ENCODE results near the gene PCDHGB4. TPM values are rescaled to one million over a fixed set of nuclear protein-coding genes. Genes with fewer than 3 reads are reported as not detected.
"Not testable (repeated sequence)": the region's sequence is repeated elsewhere in the genome, so short reads cannot be mapped to it uniquely, and the experiment has no call there.

Gene PCDHGB4
- total RNA-seq, 6 experiments from 2014 or later = 2.4 to 19.6 (median 16.6) TPM

DNA sequence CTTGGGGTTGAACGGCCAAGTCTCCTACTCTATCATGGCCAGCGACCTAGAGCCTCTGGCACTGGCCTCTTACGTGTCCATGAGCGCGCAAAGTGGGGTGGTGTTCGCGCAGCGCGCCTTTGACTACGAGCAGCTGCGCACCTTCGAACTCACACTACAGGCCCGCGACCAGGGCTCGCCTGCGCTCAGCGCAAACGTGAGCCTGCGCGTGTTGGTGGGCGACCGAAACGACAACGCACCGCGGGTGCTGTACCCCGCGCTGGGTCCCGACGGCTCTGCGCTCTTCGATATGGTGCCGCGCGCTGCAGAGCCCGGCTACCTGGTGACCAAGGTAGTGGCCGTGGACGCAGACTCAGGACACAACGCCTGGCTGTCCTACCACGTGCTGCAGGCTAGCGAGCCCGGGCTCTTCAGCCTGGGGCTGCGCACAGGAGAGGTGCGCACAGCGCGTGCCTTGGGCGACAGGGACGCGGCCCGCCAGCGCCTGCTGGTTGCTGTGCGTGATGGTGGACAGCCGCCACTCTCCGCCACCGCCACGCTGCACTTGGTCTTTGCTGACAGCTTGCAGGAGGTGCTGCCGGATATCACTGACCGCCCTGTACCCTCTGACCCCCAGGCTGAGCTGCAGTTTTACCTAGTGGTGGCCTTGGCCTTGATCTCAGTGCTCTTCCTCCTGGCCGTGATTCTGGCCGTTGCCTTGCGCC lies 12.2 kb downstream of the PCDHGB4 start:
- H3K27ac Mint-ChIP-seq = no peak overlapping the region
- no peak for TF ChIP-seq CTCF (IDR thresholded peaks at IDR 0.05)
- peaks cover 66% of the 10 kb centered on the region for H3K9me3 Mint-ChIP-seq
- H3K4me3 Mint-ChIP-seq = peak overlapping the region; percentile 65; the same call in 1 of the 2 replicates
- H3K36me3 Mint-ChIP-seq (ENCODE audit: low read depth) = peaks cover 55% of the 10 kb centered on the region
- no peak for DNase-seq
- peaks cover 3% of the 10 kb centered on the region for H3K27me3 Mint-ChIP-seq (ENCODE audit: insufficient read depth)
- peaks cover 8% of the 10 kb centered on the region for H3K4me1 Mint-ChIP-seq (ENCODE audit: low read depth)

- no peak for DNase-seq
Measured at GRCh38 chr5:141402553-141403243, 15.2 kb downstream of the PCDHGB4 start, which contains the start of gene PCDHGA9. Gene PCDHGA9 (plus strand): TSS chr5:141402778. CDS start chr5:141402953, 175 bp downstream.

GRCh38 chr5:141403387-141403786 lies 15.9 kb downstream of the PCDHGB4 start:
- H3K4me3 Mint-ChIP-seq = no peak overlapping the region
- H3K4me1 Mint-ChIP-seq (ENCODE audit: low read depth) = peaks cover 8% of the 10 kb centered on the region
- no peak overlapping the region for H3K27ac Mint-ChIP-seq
- no peak for TF ChIP-seq CTCF (IDR thresholded peaks at IDR 0.05)
- peaks cover 3% of the 10 kb centered on the region for H3K27me3 Mint-ChIP-seq (ENCODE audit: insufficient read depth)
- H3K9me3 Mint-ChIP-seq = peaks cover 71% of the 10 kb centered on the region
- H3K36me3 Mint-ChIP-seq (ENCODE audit: low read depth) = peaks cover 72% of the 10 kb centered on the region
- DNase-seq = no peak

More at GRCh38 chr5:141402553-141403243, 15.2 kb downstream of the PCDHGB4 start, which contains the start of gene PCDHGA9:
- Mint-ChIP-seq H3K4me1 (ENCODE audit: low read depth) (peaks cover 8% of the 10 kb centered on the region), H3K36me3 (ENCODE audit: low read depth) (peaks cover 69% of the 10 kb centered on the region), H3K27me3 (ENCODE audit: insufficient read depth) (peaks cover 3% of the 10 kb centered on the region), H3K4me3 (0 out of 2 replicates have a peak within 1 kb of the TSS, but pooled peaks have one; percentile 37), H3K27ac (no peak within 1 kb of the TSS), H3K9me3 (peaks cover 65% of the 10 kb centered on the region)
- 0 out of 2 replicates have a peak, but pooled peaks have one; percentile 45 for TF ChIP-seq CTCF (IDR thresholded peaks at IDR 0.05)

- peak; percentile 51; the same call in 1 of the 2 replicates for TF ChIP-seq CTCF (IDR thresholded peaks at IDR 0.05)
- H3K4me3 Mint-ChIP-seq; H3K27me3 Mint-ChIP-seq (ENCODE audit: insufficient read depth); H3K4me1 Mint-ChIP-seq (ENCODE audit: low read depth); H3K27ac Mint-ChIP-seq; DNase-seq: not testable (repeated sequence)
- Mint-ChIP-seq H3K9me3 (peaks cover 60% of the 10 kb centered on the region), H3K36me3 (ENCODE audit: low read depth) (peaks cover 62% of the 10 kb centered on the region)
Measured at GRCh38 chr5:141407790-141408505, 20.4 kb downstream of the PCDHGB4 start, which contains the start of gene PCDHGB6. Gene PCDHGB6 (plus strand): TSS chr5:141408021. CDS start chr5:141408203, 182 bp downstream.

DNA sequence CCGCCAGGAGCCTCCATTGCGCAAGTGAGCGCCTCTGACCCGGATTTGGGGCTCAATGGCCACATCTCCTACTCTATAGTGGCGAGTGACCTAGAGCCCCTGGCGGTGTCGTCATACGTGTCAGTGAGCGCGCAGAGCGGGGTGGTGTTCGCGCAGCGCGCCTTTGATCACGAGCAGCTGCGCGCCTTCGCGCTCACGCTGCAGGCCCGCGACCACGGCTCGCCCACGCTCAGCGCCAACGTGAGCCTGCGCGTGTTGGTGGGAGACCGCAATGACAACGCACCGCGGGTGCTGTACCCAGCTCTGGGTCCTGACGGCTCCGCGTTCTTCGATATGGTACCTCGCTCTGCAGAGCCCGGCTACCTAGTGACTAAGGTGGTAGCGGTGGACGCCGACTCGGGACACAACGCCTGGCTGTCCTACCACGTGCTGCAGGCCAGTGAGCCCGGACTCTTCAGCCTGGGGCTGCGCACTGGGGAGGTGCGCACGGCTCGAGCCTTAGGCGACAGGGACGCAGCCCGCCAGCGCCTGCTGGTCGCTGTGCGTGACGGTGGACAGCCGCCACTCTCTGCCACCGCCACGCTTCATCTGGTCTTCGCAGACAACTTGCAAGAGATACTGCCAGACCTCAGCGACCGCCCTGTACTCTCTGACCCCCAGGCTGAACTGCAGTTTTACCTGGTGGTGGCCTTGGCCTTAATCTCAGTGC lies 22.3 kb downstream of the PCDHGB4 start:
- H3K4me1 Mint-ChIP-seq (ENCODE audit: low read depth) = no peaks in the 10 kb centered on the region; the same call in 1 of the 2 replicates
- peaks cover 65% of the 10 kb centered on the region for H3K36me3 Mint-ChIP-seq (ENCODE audit: low read depth)
- no peak overlapping the region for H3K27ac Mint-ChIP-seq
- no peak overlapping the region for H3K4me3 Mint-ChIP-seq
- TF ChIP-seq CTCF (IDR thresholded peaks at IDR 0.05) = no peak
- no peaks in the 10 kb centered on the region for H3K27me3 Mint-ChIP-seq (ENCODE audit: insufficient read depth)
- DNase-seq = no peak
- peaks cover 53% of the 10 kb centered on the region for H3K9me3 Mint-ChIP-seq

Measured in HFFc6 (cell line).